Activated CD8-positive, alpha-beta memory T cell treated with anti-CD3 and anti-CD28 coated beads, Interleukin-2, amount 50 U/mL, for 48 hours (primary cell): Measurements from ENCODE around the gene LHFPL2.

Experiments used
- DNase-seq: peaks from one replicate; pipeline ENCODE4 v3.0.0-alpha.2; 2020

Gene LHFPL2

DNA sequence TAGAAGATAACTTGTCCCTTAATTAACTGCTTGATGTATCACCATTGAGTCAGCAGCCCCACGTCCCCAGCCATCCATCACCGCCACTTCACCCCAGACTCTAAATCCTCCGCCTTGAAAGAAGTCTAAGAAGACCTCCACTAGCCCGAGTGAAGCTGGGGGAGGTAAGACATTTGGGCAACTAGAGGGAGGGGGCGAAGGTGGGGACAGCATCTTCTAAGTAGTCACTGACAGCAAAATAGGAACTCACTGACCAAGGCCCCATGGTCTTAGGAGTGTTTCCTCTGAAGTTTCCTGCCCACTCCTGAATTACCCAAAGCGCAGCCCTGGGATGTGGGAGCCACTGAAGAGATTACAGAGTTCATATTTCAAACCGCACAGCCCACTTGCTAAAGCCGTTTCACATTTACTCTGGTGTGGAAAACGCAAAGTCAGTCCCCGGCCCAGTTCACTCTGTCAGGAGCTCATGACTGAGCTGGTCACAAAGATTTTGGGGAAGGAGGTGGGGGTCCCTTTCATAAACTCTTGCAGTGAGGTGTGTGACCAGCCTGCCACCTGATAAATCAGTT is 107.4 kb downstream of the LHFPL2 start:
- DNase-seq, result no peak

DNA sequence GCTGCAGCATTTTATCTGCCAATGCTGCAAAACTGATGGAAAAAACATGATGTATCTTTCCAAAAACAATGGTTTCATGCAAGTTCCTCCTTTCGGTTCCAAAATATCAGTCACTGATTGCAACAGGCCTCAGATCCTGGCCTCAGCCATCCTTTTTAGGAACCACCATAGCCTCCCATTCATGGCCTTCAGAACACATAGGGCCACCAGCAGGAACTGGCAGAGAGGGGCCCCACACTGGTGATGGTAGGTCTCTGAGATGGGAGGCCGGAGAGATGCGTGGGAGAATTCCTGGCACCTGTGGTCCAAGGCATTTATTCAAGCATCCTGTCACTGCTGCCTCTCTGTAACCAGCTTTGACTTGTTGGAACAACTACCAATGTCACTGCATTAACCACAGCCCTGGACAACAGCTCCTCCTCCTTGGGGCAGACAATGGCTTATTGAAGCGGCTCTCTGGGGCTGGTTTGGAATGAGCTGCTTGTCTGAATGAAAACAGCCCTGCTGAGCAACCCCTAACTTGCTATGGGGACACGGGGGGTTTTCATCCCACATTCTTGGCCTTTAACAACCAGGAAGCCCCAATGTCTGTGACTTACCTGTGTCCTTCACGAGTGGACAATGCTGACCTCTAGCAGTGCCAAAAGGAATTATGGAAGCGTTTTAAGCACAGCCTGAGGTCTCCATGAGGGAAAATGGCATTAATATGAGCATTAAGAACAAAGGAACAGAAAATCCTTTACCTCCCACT is 108.1 kb downstream of the LHFPL2 start:
- no peak for DNase-seq

DNA sequence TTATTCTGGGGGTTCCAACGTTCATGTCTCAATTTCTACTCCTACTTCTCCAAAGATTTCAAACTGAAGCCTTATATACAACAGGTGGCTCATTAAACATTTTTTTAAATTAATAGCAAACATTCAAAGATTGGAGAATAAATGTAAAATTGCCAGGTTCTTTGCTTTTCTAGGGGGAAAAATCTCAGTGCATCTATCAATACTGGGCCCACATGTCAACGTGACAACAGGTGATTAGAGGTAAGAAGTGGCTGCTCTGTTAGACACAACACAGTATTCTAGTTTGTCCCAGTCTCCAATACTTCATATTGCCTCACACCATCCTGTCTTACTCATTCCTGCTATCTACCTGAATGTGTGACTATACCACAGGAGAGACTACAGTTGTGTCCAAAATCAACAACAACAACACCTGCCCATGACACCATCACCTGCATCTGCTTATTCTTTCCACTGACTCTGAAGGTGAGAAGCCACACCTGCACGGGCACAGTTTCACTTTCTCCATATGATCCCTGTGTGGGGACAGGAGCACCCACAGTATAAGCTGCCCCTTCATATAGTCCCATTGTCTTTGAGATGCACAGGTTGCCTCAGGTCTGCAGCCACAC is 110.2 kb downstream of the LHFPL2 start:
- no peak for DNase-seq

DNA sequence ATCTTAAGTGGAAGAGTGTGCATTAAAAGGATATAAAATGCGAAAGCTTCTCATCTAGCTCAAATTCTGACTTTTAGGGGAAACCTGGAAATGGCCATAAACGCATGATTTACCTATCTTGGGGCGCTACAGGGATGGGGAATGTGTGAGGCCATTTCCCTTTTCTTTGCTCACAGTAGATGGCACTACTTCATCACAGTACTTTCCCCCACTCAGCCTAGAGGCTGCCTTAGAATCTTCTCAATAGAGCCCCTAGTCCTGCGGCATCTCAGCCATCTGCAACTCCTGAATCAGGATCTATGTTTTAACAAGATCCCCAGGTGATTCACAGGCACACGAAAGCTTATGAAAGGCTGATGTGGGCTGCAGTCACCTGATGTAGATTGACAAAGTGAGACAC is 110.8 kb downstream of the LHFPL2 start:
- DNase-seq, result no peak

DNA sequence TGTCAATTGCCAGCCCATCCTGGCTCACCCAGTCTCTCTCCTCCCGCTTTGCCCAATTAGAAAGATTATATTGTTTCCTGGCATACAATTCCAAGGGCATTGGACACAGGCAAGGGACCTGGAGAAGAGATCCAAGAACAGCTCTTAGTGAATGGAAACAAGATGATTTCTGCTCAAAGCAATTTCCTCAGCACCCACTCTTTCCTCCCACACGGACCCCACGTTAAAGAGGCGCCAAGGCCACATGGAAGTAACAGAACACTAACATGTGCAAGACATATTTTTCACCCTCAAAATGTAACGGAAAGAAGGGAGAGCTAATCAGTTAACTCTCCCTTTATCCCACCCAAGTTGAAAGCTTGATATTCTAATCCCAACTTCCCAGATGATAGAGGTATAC is 111.2 kb downstream of the LHFPL2 start:
- DNase-seq, result no peak

DNA sequence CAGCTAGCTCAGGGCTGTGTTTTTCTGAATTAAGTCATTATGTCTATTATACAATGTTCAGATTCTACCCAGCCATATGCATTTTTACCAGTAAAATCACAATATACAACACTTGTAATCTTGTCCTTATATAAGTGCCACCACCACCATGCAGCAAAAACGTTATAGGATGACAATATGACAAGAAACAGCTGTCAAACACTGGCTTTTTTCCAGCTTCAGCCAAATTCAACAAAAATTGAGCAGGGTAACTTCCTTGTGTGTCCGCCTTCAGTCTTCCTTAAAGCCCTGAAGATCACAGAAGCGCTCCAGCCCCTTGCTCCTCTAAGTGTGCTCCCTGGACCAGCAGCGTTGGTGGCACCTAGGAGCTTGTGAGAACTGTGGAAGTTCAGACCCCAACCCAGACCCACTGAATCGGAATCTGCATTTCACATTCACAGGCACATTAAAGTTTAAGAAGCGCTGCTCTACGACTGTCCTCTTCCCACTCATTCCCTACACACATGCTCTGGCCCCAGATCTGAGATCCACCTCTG is 111.8 kb downstream of the LHFPL2 start:
- no peak for DNase-seq

DNA sequence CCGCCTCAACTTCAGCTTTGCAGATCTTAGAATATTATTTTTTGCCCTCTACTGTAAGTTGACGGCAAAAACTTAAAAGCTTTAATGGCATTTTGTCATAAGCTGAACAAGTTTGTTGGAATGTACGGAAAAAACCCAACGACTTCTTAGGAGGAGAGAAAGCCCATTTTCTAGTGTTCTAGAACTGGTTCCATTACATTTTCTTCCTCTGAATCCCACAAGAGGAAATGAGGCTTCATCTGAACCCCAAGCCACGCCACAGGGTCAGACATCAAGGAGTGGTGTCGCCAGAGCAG is 113.7 kb downstream of the LHFPL2 start:
- no peak for DNase-seq

DNA sequence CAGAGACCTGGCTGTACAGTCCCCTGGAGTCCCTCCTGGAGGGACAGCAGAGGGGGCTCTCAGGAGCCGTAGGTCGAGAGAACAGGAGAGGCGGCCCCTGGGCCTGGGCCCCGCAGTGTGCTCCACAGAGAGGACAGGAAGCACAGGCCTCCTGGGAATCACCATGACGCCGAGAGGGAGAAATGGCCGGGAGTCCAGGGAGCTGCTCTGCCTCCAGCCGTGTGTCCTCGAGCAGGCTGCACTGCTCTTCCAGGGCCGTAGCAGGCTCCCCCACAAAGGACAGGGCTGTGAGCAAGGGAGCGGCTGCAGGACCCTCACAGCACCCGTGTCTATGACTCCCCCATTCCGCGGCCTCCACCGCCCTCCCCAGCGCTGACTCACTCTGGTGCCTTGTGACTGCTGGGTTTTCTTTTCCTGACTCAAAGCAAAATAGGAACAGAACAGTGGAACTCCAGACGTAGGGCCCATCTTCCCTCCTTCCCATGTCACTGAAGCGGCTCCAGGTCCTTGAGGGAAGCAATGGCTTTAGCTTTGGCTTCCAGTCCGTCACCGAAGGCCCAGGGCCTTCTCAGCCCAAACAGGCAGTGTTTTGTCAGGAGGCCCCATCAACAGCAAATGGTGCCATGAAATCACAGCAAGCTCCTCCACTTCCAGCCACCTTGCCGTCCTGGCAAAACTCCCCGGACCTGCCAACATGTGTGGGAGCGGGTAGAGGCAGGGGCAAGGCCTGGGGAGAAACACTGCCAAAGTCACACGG is 114.2 kb downstream of the LHFPL2 start:
- no peak for DNase-seq

DNA sequence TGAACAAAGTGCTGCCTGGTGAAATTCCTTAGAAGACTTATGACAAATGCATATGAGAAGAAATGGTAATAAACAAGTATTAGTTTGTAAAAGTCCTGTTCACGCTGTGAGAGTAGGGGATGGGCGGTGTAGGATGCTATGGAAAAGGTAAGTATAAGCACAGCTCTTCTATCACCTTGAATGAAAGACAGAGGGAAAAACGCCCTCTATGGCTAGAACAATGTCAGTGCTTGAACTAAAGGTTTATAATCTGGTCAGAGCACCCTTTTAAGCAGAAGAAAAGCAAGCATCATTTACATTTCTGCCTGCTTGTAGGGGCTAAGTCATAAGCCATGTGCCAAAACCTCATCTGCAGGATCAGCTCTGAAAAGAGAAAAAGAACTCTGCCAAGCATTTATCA is 115.2 kb downstream of the LHFPL2 start:
- no peak for DNase-seq

DNA sequence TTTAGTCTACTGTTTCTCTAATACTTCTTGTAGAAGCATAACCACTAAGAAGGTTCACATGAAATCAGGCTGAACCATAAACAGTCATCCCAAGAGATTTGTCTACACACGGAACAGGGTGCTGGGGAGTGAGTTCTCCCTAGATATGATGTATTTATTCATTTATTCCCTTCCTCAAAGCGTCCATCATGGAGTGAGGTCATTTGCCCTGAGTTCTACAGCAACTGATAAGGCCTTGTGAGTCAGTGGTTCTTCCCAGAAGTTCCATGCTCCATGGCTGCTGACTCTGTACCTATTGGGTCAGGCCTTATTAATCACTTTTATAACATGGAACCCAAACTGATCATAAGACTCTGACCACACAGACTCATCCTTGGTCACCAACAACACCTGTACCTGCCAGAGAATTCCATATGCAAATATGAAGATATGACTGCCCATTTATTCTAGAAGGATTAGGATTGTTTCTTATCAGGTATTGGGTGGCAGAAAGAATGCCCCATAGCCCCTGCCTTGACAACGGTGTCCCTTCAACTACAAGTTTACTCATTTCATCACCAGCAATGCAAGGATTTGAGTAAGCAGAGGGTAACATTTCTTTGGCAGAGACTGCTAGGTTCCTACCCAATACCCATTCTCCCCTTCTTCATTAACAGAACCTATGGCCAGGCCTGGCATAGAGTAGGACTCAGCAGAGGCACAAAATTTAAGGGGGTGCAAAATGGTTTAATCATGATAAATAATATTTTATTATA is 118.1 kb downstream of the LHFPL2 start:
- no peak for DNase-seq

DNA sequence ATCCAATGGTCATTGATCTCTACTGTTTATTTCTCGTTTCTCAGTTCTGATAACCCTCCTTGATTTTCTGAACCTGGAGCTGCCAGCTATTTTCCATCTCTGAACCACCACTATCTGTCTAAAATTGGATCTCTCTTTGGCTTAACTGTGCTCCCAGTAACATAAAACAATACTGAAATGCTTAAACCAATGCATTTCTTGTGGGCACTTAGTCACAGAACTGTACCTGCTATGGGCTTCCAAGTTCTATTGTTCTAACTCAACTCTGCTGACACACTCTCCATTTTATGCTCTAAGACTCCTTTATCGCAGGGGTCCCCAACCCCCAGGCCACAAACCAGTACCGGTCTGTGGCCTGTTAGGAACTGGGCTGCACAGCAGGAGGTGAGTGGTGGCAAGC is 120.6 kb downstream of the LHFPL2 start:
- no peak for DNase-seq

DNA sequence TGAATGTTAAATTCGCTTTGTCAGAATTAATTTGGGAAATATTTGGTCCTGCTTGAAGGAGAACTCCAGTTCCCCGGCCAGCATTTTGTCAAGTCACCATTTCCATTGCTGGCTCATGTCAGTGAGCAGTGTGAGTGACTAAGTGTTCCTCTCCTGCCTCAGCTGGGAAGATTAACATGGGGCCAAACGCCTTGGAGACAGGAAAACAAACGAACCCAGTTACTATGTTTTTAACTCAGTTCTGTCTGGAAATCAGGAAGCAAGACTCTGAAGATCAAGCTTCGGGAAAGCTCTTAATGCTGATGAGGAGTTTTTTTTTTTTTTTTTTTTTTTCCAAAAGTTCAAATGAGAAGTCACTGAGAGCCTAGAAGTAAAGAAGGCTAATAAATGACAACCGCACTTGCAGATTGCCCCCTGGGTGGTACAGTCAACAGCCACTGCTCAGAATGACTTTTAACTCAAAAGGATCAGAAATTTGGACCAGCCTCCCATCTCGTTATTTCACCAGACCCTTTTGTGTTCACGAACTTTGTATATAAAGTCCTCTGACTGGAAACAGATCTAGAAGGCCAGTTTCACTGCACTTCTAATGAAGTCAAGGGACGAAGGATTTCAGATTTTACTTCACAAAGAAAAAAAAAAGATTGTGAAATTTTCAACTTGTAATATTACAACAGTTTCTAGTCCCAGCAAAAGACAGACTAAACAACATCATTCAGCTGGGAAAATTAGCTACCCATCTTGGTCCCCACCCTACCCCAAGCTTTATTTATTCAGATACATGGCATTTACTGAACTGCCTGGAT is 121.3 kb downstream of the LHFPL2 start:
- no peak for DNase-seq

DNA sequence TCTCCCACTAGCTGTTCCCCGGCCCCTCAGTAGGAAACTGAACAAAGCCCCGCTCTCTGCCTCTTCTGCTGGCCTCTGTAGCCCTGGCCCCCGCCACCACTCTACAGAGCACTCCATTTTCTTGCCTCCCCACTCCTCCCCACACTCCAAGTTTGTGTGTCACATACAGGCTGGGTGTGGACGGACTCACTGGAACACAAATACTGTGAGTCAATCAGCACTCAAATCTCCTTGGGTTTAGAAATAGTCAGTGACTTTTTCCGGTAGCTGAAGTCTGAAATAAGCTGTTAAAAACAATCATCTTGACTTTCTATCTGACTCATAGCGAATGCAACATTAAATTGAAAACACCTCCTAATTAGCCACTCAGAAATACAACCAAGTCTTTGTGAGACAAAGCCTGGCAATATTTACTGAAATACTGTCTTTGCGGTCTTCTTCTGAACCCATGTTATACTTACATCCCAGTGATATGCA is 122.5 kb downstream of the LHFPL2 start:
- DNase-seq, result no peak

DNA sequence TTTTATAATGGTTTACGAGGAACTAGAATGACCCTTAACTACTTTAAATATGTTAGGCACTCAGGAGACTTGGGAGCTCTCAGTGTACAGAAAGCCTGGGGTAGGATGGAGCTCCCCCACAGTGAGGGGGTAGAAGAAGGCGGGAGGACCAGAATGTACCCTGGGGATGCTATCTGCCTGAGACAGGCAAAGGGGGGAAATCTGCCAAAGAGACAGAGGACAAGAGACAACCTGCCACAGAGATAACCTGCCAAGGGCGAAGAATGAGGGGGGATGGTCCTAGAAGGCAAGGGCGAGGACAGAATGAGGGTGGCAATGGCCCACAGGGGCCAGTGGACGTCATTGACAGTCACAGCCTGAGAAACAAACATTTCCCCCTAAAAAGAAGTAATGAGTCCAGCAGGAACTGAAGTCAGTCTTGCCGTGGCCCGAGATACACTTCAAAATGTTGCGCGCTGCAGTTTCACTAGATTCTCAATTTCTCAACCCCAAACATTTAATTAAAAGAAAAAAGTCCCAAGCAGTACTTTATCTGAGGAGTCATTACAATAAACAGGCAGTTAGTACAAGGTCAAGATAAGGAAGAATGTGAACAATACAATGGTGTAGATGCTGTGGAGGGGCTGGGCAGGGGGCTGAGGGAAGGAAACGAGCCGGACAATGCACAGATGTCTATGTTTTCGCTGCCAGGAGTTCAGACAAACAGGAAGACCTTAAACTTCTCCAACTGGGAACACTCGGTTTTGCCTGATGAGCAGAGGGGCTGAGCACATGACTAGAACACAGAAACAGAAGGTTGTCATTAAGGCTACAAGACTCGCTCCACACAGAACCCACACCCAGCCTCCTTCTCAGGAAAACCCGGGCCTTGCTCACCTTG is 125.0 kb downstream of the LHFPL2 start:
- no peak for DNase-seq

DNA sequence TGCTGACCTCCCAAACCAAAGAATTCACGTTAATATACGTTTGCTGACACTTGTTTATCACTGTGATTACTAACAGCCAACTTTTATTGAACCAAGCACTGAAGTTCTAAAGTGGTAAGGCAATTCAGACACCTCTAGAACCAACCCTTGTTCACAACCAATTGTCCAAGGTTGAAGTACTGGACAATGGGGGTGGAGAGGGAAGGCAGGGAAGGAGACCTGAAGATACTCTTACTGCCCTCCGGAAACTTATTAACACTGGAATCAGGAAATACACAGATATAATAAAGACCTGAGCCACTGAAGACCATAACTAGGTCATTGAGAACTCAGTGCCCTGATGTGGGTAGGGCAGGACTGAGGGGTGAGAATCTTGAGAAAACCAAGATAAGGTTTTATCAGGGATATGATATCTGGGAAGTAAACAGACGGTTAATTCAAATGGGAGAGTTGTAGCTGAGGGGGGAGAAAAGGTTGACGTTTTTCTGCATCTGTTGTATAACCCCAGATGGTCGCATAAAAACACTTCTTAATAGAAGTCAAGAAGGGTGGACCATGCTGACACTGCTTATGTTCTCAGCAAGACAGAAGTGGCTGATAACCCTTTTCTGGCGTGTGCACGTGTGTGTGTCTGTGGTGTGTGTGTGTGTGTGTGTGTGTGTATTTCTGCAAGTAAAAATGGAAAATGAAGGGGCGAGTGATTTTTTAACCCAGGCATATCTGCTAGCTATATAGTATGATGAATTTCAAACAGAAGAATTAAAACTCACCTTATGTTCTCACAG is 125.9 kb downstream of the LHFPL2 start:
- no peak for DNase-seq

DNA sequence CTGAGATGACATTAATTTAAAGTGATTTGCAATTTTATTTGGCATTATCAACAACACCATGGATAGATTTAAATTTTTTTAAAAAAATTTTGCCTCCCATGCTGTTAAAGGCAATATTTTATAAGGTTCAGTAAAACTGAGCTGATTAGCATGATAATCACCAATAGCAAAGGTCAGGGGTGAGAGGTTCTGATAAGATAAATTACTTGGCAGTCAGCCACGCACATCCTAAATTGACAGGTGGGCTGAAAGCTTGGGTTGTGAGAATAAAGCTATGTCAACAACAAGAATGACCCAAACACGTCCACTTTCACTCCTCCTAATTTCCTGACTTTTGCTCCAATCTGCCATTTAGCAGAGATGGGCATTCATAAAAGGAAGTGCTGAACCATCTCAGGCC is 127.1 kb downstream of the LHFPL2 start:
- no peak for DNase-seq

DNA sequence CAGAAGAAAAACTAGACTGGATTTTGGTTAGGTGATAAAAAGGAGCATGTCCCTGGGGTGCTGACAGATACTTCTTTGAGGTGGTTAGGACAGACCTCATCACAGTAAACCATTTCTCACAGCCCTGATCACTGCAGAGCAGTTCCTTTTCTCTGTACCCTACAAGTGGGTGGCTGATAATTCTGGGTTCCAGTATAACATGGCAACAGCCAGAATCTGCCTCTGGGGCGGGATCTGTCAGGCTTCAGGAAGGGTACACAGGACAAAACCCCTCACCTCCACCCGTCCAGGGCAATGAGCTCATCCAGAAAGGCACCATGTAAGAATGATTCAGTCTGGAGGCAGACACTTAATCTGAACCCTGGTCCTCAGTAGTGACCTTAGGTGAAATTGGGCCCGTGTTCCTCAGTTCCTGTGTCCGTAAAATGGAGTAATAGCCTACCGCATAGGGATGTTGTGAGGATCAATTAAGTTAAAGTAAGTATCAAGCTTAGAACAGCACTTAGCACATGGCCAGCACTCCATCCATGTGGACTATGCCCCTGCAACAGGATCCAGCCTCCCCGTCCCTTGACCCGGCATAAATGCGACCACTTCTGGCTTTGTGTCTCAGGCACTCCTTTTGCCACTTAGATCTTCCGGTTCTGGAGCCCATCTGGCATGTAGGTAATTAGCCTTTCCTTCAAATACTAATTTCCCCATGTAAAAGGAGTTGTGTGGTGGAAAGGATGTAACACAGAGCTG is 129.2 kb downstream of the LHFPL2 start:
- no peak for DNase-seq

DNA sequence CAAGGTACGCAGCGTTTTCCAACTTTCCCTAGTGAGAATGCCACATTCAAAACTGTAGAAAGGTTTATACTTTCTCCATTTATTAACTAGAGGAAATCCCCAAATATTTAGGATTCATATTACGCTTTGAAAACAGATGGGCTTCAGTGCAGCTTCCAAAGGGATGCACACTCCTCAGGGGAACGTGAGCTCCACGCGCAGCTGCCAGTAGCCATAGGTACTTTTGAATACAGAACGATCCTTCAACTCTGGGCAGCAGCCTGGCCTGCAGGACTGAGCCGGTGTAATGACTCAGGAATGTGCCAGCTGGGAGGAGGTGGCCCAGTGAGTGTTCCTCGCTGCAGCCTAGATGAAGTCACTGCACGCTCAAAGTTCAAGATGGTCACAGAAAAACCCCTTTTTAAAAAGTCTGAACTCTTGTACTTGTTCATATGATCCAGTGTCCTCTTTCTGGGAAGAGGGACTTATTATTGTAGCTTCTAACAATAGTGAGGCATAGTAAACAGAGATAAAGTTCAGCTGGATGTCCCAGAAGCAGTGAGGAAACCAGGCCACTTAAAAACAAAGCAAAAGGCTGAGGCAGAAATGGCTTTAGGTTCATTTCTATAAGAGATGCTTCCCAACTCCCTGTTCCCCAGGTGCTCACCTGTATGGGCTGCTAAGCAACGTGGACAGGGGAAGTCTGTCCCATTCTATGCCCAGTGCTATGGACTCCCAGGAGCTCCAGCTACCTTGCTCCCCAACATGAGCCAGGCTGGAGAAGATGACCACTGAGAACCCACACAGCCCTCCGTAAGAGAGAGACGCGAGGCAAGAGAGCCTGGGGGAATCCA is 130.0 kb downstream of the LHFPL2 start:
- DNase-seq, result no peak
